ENCODE measurements around the gene TMEM181. TPM values are rescaled to one million over a fixed set of nuclear protein-coding genes. Genes with fewer than 3 reads are reported as not detected.

TMEM181 gene
- total and polyA plus RNA-seq, 4 donors, result 6.4 to 15.6 (median 12.6) TPM

GRCh38 chr6:158677906-158678578, 118.2 kb downstream of the TMEM181 start (continued):
- TF ChIP-seq, protein P1, sequence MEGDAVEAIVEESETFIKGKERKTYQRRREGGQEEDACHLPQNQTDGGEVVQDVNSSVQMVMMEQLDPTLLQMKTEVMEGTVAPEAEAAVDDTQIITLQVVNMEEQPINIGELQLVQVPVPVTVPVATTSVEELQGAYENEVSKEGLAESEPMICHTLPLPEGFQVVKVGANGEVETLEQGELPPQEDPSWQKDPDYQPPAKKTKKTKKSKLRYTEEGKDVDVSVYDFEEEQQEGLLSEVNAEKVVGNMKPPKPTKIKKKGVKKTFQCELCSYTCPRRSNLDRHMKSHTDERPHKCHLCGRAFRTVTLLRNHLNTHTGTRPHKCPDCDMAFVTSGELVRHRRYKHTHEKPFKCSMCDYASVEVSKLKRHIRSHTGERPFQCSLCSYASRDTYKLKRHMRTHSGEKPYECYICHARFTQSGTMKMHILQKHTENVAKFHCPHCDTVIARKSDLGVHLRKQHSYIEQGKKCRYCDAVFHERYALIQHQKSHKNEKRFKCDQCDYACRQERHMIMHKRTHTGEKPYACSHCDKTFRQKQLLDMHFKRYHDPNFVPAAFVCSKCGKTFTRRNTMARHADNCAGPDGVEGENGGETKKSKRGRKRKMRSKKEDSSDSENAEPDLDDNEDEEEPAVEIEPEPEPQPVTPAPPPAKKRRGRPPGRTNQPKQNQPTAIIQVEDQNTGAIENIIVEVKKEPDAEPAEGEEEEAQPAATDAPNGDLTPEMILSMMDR (IDR thresholded peaks at IDR 0.05; ENCODE audit: low read depth, low read length, missing input control), result no peak
- TF ChIP-seq, protein P2, sequence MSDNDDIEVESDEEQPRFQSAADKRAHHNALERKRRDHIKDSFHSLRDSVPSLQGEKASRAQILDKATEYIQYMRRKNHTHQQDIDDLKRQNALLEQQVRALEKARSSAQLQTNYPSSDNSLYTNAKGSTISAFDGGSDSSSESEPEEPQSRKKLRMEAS (IDR thresholded peaks at IDR 0.05), result no peak
- no peak for TF ChIP-seq SP1 (IDR thresholded peaks at IDR 0.05)
- no peak for TF ChIP-seq YY1 (IDR thresholded peaks at IDR 0.05)
- no peak for TF ChIP-seq HNF4A (conservative IDR thresholded peaks at IDR 0.05)
- no peak for TF ChIP-seq JUND (IDR thresholded peaks at IDR 0.05)
- no peak for TF ChIP-seq ZBTB33 (IDR thresholded peaks at IDR 0.05)
- TF ChIP-seq GABPA (IDR thresholded peaks at IDR 0.05 in 1 of 2, conservative IDR thresholded peaks at IDR 0.05 in 1 of 2), result no peak

DNA sequence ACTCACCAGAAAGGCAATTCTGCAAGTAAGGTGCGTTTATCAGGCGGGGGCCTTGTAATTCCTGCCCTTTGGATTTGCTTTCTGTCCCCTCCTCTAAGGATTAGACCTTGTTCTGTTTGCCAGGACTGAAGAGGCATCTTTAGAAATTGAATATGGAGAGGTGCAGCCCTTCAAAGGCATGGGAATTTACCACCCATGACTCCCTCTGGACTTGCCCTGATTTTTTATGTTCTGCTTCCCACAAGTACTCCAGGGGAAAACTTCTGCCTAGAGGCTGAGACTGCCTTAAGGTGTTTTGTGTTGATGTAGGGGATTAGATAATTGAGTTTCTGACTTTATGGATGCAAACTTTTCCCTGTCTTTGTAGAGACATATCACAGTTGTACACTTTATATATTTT, 120.1 kb downstream of the TMEM181 start:
- TF ChIP-seq, protein P3, sequence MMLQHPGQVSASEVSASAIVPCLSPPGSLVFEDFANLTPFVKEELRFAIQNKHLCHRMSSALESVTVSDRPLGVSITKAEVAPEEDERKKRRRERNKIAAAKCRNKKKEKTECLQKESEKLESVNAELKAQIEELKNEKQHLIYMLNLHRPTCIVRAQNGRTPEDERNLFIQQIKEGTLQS (IDR thresholded peaks at IDR 0.05), result no peak
- TF ChIP-seq NR2F2 (IDR thresholded peaks at IDR 0.05) (no peak), FOXA2 (IDR thresholded peaks at IDR 0.05) (no peak), GABPA (IDR thresholded peaks at IDR 0.05 in 1 of 2, conservative IDR thresholded peaks at IDR 0.05 in 1 of 2) (no peak), HNF4A (conservative IDR thresholded peaks at IDR 0.05) (no peak)
- TF ChIP-seq, protein P1 (IDR thresholded peaks at IDR 0.05; ENCODE audit: low read depth, low read length, missing input control), result no peak
- TF ChIP-seq, protein P4, sequence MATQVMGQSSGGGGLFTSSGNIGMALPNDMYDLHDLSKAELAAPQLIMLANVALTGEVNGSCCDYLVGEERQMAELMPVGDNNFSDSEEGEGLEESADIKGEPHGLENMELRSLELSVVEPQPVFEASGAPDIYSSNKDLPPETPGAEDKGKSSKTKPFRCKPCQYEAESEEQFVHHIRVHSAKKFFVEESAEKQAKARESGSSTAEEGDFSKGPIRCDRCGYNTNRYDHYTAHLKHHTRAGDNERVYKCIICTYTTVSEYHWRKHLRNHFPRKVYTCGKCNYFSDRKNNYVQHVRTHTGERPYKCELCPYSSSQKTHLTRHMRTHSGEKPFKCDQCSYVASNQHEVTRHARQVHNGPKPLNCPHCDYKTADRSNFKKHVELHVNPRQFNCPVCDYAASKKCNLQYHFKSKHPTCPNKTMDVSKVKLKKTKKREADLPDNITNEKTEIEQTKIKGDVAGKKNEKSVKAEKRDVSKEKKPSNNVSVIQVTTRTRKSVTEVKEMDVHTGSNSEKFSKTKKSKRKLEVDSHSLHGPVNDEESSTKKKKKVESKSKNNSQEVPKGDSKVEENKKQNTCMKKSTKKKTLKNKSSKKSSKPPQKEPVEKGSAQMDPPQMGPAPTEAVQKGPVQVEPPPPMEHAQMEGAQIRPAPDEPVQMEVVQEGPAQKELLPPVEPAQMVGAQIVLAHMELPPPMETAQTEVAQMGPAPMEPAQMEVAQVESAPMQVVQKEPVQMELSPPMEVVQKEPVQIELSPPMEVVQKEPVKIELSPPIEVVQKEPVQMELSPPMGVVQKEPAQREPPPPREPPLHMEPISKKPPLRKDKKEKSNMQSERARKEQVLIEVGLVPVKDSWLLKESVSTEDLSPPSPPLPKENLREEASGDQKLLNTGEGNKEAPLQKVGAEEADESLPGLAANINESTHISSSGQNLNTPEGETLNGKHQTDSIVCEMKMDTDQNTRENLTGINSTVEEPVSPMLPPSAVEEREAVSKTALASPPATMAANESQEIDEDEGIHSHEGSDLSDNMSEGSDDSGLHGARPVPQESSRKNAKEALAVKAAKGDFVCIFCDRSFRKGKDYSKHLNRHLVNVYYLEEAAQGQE (IDR thresholded peaks at IDR 0.05), result no peak
- WGBS, result 97% methylated on average over 2 of the region's 2 CpGs
- Histone ChIP-seq H3K27me3 (ENCODE audit: control insufficient read depth in 4 of 4, insufficient read depth in 4 of 4, low read length in 3 of 4) (no peaks in the 10 kb centered on the region), H3K36me3 (ENCODE audit: control insufficient read depth in 4 of 4, insufficient read depth in 3 of 4, low read depth in 1 of 4, low read length in 3 of 4) (no peaks in the 10 kb centered on the region), H3K4me3 (ENCODE audit: low read depth in 1 of 3, low read length in 3 of 3) (no peak overlapping the region), H3K27ac (ENCODE audit: low read depth in 1 of 2, low read length in 2 of 2) (no peak overlapping the region), H3K9ac (ENCODE audit: low read depth in 1 of 2, low read length in 2 of 2) (no peak overlapping the region), H3K9me3 (ENCODE audit: control insufficient read depth in 4 of 4, low read length in 3 of 4) (no peaks in the 10 kb centered on the region), H3K4me1 (ENCODE audit: control insufficient read depth in 4 of 4, insufficient read depth in 4 of 4, low read length in 3 of 4) (peaks cover 0 to 2% (median 0%) of the 10 kb centered on the region in 4 donors)
- DNase-seq (ENCODE audit: low spot score), result no peak

Measured in liver (tissue), 9 donors.